CD4-positive, alpha-beta T cell treated with Interleukin-21 for 1 hour (primary cell): ENCODE data around the gene SRC.
"Not testable (repeated sequence)": the region's sequence is repeated elsewhere in the genome, so short reads cannot be mapped to it uniquely, and the experiment has no call there.

Experiments used
- DNase-seq: peaks from one replicate; pipeline ENCODE4 v3.0.0-alpha.2; 2020

SRC gene

DNA sequence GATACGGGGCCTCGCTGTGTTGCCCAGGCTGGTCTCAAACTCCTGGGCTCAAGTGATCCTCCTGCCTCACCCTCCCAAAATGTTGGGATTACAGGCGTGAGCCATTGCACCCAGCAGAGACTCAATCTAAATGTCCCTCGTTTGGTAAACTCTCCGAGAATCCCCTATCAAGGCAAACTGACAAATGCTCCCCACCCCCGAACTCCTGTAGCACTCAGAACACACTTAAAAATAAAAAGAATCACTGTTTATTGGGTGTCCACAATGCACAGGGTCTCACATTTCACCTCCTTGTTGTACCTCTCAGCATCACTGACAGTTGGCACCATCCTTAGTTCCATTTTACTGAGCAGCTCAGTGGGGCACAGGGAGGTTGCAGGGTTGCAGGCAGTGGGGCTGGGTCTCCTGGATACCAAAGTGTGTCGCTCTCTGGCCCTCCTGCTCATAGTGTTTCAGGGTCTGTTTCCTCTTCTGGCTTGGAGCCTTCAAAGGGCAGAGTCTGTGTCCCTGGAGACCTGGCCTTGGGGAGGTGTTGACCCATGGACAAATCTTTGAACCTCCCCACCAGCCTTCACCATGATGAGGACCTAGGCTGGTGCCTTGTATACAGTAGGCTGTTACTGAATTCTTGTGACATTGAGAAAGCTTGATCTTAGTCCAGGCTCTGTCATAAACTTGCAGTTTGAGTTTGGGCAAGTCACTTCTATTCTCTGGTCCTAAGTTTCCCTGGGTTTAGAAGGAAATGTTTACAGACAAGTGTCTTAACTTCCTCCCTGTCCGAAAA lies 8.5 kb upstream of the SRC start:
- no peak for DNase-seq

DNA sequence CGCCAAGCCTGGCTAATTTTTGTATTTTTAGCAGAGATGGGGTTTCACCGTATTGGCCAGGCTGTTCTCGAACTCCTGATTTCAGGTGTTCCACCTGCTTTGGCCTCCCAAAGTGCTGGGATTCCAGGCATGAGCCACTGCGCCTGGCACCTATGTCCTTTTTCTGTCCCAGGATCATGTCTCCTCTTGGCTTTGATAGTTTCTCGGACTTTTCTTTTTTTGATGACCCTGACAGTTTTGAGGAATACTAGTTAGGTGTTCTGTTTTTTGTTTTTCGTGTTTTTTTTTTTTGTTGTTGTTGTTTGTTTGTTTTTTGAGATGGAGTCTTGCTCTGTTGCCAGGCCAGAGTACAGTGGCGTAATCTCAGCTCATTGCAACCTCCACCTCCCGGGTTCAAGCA lies 7.6 kb upstream of the SRC start:
- not testable (repeated sequence) for DNase-seq

DNA sequence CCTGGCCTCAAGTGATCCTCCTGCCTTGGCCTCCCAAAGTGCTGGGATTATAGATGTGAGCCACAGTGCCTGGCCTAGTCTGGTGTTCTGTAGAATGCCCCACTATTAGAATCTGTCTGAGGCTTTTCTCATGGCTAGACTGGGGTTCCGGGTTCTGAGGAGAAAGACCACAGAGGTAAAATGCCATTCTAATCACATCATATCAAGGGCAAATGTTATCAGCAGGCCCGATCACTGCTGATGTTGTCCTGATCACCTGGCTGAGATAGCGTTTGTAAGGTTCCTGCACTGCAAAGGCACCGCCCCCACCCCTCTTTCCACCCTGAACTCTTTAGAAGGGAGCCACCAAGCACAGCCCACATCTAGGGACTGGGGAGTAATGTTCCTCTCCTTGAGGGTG lies 6.7 kb upstream of the SRC start:
- DNase-seq = no peak

DNA sequence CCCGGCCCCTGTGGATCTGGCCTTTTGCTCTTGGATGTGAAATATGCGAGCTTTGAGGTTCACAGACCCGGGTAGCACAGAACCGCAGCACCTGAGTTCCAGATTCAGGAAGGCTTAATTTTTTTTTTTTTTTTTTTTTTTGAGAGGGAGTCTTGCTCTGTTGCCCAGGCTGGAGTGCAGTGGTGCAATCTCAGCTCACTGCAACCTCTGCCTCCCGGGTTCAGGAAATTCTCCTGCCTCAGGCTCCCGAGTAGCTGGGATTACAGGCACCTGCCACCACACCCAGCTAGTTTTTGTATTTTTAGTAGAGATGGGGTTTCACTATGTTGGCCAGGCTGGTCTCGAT lies 6.2 kb upstream of the SRC start:
- not testable (repeated sequence) for DNase-seq

GRCh38 chr20:37340998-37341397 lies 4.9 kb upstream of the SRC start:
- DNase-seq = no peak

GRCh38 chr20:37341632-37342031 lies 4.3 kb upstream of the SRC start:
- DNase-seq = no peak

GRCh38 chr20:37342231-37343177 lies 3.4 kb upstream of the SRC start:
- DNase-seq = no peak

- no peak for DNase-seq
Measured at GRCh38 chr20:37343212-37343993, 2.5 kb upstream of the SRC start.

GRCh38 chr20:37343994-37344355 lies 2.0 kb upstream of the SRC start:
- DNase-seq = no peak

GRCh38 chr20:37344506-37345338 lies 1.2 kb upstream of the SRC start:
- DNase-seq = no peak

GRCh38 chr20:37346236-37346534 lies 245 bp downstream of the SRC start:
- no peak for DNase-seq

GRCh38 chr20:37346535-37347346 lies 801 bp downstream of the SRC start:
- DNase-seq = no peak

DNA sequence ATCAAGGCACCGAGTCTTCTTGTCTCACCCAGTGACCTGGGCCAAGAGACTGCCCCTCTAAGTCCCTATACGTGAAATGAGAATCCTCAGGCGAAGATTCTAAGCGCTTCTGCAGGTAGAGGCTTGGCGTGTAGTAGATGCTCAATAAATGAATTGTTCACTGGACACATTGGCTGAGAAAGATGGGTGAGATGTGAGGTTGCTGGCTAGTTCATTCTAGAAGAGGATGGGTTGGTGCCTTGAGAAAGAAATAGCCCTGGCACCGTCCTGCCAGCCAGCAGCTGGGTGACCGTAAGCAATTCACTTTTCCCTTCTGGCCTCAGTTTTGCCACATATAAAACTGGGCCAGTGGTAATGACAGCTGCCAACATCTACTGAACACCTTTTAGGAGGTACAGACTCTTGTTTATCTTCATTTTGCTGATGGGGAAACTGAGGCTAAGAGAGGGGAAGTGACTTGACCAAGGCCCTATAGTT lies 1.4 kb downstream of the SRC start:
- DNase-seq = no peak

DNA sequence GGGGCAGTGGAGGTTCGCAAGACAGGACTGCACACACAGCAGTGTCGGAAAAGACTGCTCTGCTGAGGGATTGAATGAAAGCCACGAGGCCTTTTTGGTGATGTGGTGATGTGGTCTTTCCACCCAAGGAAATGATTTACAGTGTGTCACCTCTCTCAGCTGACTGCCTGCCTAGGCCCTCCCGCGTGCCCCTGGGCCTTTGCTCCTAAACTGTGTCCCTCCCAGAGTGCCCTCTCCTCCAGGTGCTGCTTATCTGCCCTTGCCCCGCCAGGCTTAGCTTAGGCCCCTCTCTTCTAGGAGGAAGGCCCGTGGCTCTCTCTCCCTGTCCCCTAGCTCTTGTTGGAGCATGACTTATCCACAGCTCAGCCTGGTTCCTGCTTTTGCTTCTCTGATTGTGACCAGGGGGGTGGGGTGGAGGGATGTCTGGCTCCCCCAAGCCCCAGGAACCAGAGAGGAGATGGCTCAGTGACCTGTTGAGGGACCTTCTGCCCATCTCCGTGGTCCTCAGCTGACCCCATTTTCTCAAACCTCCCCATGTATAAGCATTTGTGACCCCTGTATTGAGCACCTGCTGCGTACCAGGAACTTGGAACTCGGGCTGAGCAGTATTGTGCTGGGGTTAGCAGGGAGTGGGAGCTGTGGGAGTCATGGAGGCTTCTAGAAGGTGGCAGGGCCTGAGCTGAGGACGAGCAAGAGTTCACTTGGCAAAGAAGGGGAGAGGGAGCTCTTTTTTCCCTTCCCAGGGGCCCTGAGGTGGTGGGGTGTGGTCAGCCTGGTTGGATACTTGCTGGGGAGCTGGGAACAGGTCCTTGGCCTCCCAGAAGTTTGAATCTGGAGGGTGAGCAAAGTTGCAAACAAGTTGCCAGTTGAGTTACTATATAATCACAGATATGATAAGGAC lies 2.2 kb downstream of the SRC start:
- no peak for DNase-seq

- DNase-seq = no peak
Measured at GRCh38 chr20:37348792-37349516, 3.0 kb downstream of the SRC start.

GRCh38 chr20:37349517-37350491 lies 3.9 kb downstream of the SRC start:
- no peak for DNase-seq

GRCh38 chr20:37350649-37351574 lies 5.0 kb downstream of the SRC start:
- DNase-seq = no peak
